Measurements from ENCODE around the gene MCM7.
"Not testable (repeated sequence)": the region's sequence is repeated elsewhere in the genome, so short reads cannot be mapped to it uniquely, and the experiment has no call there.

MCM7 gene

GRCh38 chr7:100130608-100131453 lies 29.6 kb upstream of the MCM7 start:
- Histone ChIP-seq H3K9me3 (replicated peaks; ENCODE audit: low read length) (no peaks in the 10 kb centered on the region), H3K4me3 (ENCODE audit: low read length) (no peak overlapping the region), H3K36me3 (ENCODE audit: insufficient read depth, low read length) (no peaks in the 10 kb centered on the region), H3K9ac (ENCODE audit: low read depth, low read length) (no peak overlapping the region), H3K4me1 (ENCODE audit: control insufficient read depth, insufficient read depth, low read length) (peaks cover 10% of the 10 kb centered on the region), H3K4me2 (ENCODE audit: low read length) (peak overlapping the region; percentile 73), H3K27me3 (ENCODE audit: control insufficient read depth, insufficient read depth, low read length) (peaks cover under 1% of the 10 kb centered on the region)

- not testable (repeated sequence) for H3K9me3 ChIP-seq (replicated peaks; ENCODE audit: low read length); H3K9ac ChIP-seq (ENCODE audit: low read depth, low read length); H3K4me3 ChIP-seq (ENCODE audit: low read length); H3K4me1 ChIP-seq (ENCODE audit: control insufficient read depth, insufficient read depth, low read length); H3K27me3 ChIP-seq (ENCODE audit: control insufficient read depth, insufficient read depth, low read length); H3K4me2 ChIP-seq (ENCODE audit: low read length); H3K36me3 ChIP-seq (ENCODE audit: insufficient read depth, low read length)
Observed at GRCh38 chr7:100130220-100130607, 29.0 kb upstream of the MCM7 start.

- no peak overlapping the region for H3K4me3 ChIP-seq (ENCODE audit: low read length)
- H3K4me1 ChIP-seq (ENCODE audit: control insufficient read depth, insufficient read depth, low read length), result peaks cover 10% of the 10 kb centered on the region
- H3K4me2 ChIP-seq (ENCODE audit: low read length), result peak overlapping the region; percentile 99
- H3K9me3 ChIP-seq (replicated peaks; ENCODE audit: low read length), result no peaks in the 10 kb centered on the region
- no peaks in the 10 kb centered on the region for H3K27me3 ChIP-seq (ENCODE audit: control insufficient read depth, insufficient read depth, low read length)
- no peak overlapping the region for H3K9ac ChIP-seq (ENCODE audit: low read depth, low read length)
- H3K36me3 ChIP-seq (ENCODE audit: insufficient read depth, low read length), result peaks cover 8% of the 10 kb centered on the region
Observed at GRCh38 chr7:100128637-100128963, 27.4 kb upstream of the MCM7 start.

- H3K4me1 ChIP-seq (ENCODE audit: control insufficient read depth, insufficient read depth, low read length), result peaks cover 10% of the 10 kb centered on the region
- H3K9me3 ChIP-seq (replicated peaks; ENCODE audit: low read length), result no peaks in the 10 kb centered on the region
- H3K4me3 ChIP-seq (ENCODE audit: low read length), result peak overlapping the region; percentile 100
Observed at GRCh38 chr7:100127866-100128636, 26.9 kb upstream of the MCM7 start.

GRCh38 chr7:100126931-100127865 lies 26.0 kb upstream of the MCM7 start, which contains the start of gene MBLAC1:
MBLAC1 (plus strand) TSS chr7:100126967; CDS start chr7:100127396, 429 bp downstream.
- peaks cover 14% of the 10 kb centered on the region for H3K36me3 ChIP-seq (ENCODE audit: insufficient read depth, low read length)
- H3K4me3 ChIP-seq (ENCODE audit: low read length), result peak within 1 kb of the TSS; percentile 100
- peak within 1 kb of the TSS; percentile 99 for H3K4me2 ChIP-seq (ENCODE audit: low read length)
- no peaks in the 10 kb centered on the region for H3K27me3 ChIP-seq (ENCODE audit: control insufficient read depth, insufficient read depth, low read length)
- peaks cover 10% of the 10 kb centered on the region for H3K4me1 ChIP-seq (ENCODE audit: control insufficient read depth, insufficient read depth, low read length)
- no peaks in the 10 kb centered on the region for H3K9me3 ChIP-seq (replicated peaks; ENCODE audit: low read length)
- H3K9ac ChIP-seq (ENCODE audit: low read depth, low read length), result peak within 1 kb of the TSS; percentile 98

More at GRCh38 chr7:100127866-100128636, 26.9 kb upstream of the MCM7 start:
- Histone ChIP-seq H3K4me2 (ENCODE audit: low read length) (peak overlapping the region; percentile 99), H3K9ac (ENCODE audit: low read depth, low read length) (peak overlapping the region; percentile 98), H3K27me3 (ENCODE audit: control insufficient read depth, insufficient read depth, low read length) (no peaks in the 10 kb centered on the region), H3K36me3 (ENCODE audit: insufficient read depth, low read length) (peaks cover 8% of the 10 kb centered on the region)

GRCh38 chr7:100126239-100126930 lies 25.2 kb upstream of the MCM7 start:
- H3K4me1 ChIP-seq (ENCODE audit: control insufficient read depth, insufficient read depth, low read length), result peaks cover 10% of the 10 kb centered on the region
- H3K9me3 ChIP-seq (replicated peaks; ENCODE audit: low read length), result no peaks in the 10 kb centered on the region
- H3K27me3 ChIP-seq (ENCODE audit: control insufficient read depth, insufficient read depth, low read length), result no peaks in the 10 kb centered on the region
- H3K4me2 ChIP-seq (ENCODE audit: low read length), result peak overlapping the region; percentile 99
- H3K4me3 ChIP-seq (ENCODE audit: low read length), result peak overlapping the region; percentile 100
- peak overlapping the region; percentile 98 for H3K9ac ChIP-seq (ENCODE audit: low read depth, low read length)
- peaks cover 17% of the 10 kb centered on the region for H3K36me3 ChIP-seq (ENCODE audit: insufficient read depth, low read length)

- H3K4me3 ChIP-seq (ENCODE audit: low read length), result no peak overlapping the region
- H3K4me1 ChIP-seq (ENCODE audit: control insufficient read depth, insufficient read depth, low read length), result peaks cover 18% of the 10 kb centered on the region
- H3K9me3 ChIP-seq (replicated peaks; ENCODE audit: low read length), result no peaks in the 10 kb centered on the region
- no peaks in the 10 kb centered on the region for H3K27me3 ChIP-seq (ENCODE audit: control insufficient read depth, insufficient read depth, low read length)
- no peak overlapping the region for H3K9ac ChIP-seq (ENCODE audit: low read depth, low read length)
- H3K4me2 ChIP-seq (ENCODE audit: low read length), result no peak overlapping the region
- H3K36me3 ChIP-seq (ENCODE audit: insufficient read depth, low read length), result peaks cover 17% of the 10 kb centered on the region
Observed at GRCh38 chr7:100124301-100125230, 23.4 kb upstream of the MCM7 start.

GRCh38 chr7:100122568-100122967 lies 21.4 kb upstream of the MCM7 start:
- Histone ChIP-seq H3K4me2 (ENCODE audit: low read length) (no peak overlapping the region), H3K4me3 (ENCODE audit: low read length) (no peak overlapping the region), H3K4me1 (ENCODE audit: control insufficient read depth, insufficient read depth, low read length) (peaks cover 16% of the 10 kb centered on the region)

GRCh38 chr7:100122067-100122466 lies 20.9 kb upstream of the MCM7 start:
- Histone ChIP-seq H3K9ac (ENCODE audit: low read depth, low read length) (no peak overlapping the region), H3K4me3 (ENCODE audit: low read length) (no peak overlapping the region), H3K4me1 (ENCODE audit: control insufficient read depth, insufficient read depth, low read length) (peaks cover 16% of the 10 kb centered on the region), H3K9me3 (replicated peaks; ENCODE audit: low read length) (no peaks in the 10 kb centered on the region), H3K4me2 (ENCODE audit: low read length) (no peak overlapping the region), H3K36me3 (ENCODE audit: insufficient read depth, low read length) (peaks cover 17% of the 10 kb centered on the region), H3K27me3 (ENCODE audit: control insufficient read depth, insufficient read depth, low read length) (no peaks in the 10 kb centered on the region)

More at GRCh38 chr7:100122568-100122967, 21.4 kb upstream of the MCM7 start:
- H3K9me3 ChIP-seq (replicated peaks; ENCODE audit: low read length), result no peaks in the 10 kb centered on the region
- H3K36me3 ChIP-seq (ENCODE audit: insufficient read depth, low read length), result peaks cover 17% of the 10 kb centered on the region
- H3K27me3 ChIP-seq (ENCODE audit: control insufficient read depth, insufficient read depth, low read length), result no peaks in the 10 kb centered on the region
- no peak overlapping the region for H3K9ac ChIP-seq (ENCODE audit: low read depth, low read length)

GRCh38 chr7:100120733-100121036 lies 19.5 kb upstream of the MCM7 start:
- no peaks in the 10 kb centered on the region for H3K9me3 ChIP-seq (replicated peaks; ENCODE audit: low read length)
- no peaks in the 10 kb centered on the region for H3K27me3 ChIP-seq (ENCODE audit: control insufficient read depth, insufficient read depth, low read length)
- peak overlapping the region; percentile 85 for H3K9ac ChIP-seq (ENCODE audit: low read depth, low read length)
- peak overlapping the region; percentile 90 for H3K4me2 ChIP-seq (ENCODE audit: low read length)
- H3K4me1 ChIP-seq (ENCODE audit: control insufficient read depth, insufficient read depth, low read length), result peaks cover 13% of the 10 kb centered on the region
- H3K4me3 ChIP-seq (ENCODE audit: low read length), result peak overlapping the region; percentile 76
- peaks cover 17% of the 10 kb centered on the region for H3K36me3 ChIP-seq (ENCODE audit: insufficient read depth, low read length)

Data from skeletal muscle satellite cell (primary cell).